Mesodermal cell (in vitro differentiated cells): ENCODE data around the gene LBHD2.

ENCODE experiments used
- H3K27ac ChIP-seq: 2 replicates; pipeline ENCODE4 v1.7.0; 2013; ENCODE audit warnings: mild to moderate bottlenecking, low read depth, low read length, moderate library complexity; ENCODE audit not compliant: severe bottlenecking
- H3K36me3 ChIP-seq: 2 replicates; pipeline ENCODE4 v1.7.1; 2013; ENCODE audit warnings: mild to moderate bottlenecking, low read length, moderate library complexity; ENCODE audit not compliant: control insufficient read depth, insufficient read depth
- H3K4me1 ChIP-seq: one replicate; pipeline ENCODE4 v1.7.1; 2013; ENCODE audit warnings: mild to moderate bottlenecking, low read length; ENCODE audit not compliant: insufficient read depth, control insufficient read depth, poor library complexity, severe bottlenecking
- H3K4me3 ChIP-seq: 2 replicates; pipeline ENCODE4 v1.7.0; 2013; ENCODE audit warnings: low read length, control low read depth, mild to moderate bottlenecking; ENCODE audit not compliant: insufficient read depth, poor library complexity, severe bottlenecking; ENCODE audit errors: extremely low read depth
- H3K9me3 ChIP-seq: 2 replicates; pipeline ENCODE4 v1.7.1; 2013; ENCODE audit warnings: mild to moderate bottlenecking, low read length, moderate library complexity; ENCODE audit not compliant: control insufficient read depth
- WGBS, 2 experiments: methylation state at CpG; one replicate each; pipeline ENCODE4 v1.1.5; 2013; ENCODE audit warnings: missing lambda C conversion rate in 2 of 2; ENCODE audit not compliant: insufficient coverage in 2 of 2; 5-methylcytosine and 5-hydroxymethylcytosine counted together

Gene LBHD2

DNA sequence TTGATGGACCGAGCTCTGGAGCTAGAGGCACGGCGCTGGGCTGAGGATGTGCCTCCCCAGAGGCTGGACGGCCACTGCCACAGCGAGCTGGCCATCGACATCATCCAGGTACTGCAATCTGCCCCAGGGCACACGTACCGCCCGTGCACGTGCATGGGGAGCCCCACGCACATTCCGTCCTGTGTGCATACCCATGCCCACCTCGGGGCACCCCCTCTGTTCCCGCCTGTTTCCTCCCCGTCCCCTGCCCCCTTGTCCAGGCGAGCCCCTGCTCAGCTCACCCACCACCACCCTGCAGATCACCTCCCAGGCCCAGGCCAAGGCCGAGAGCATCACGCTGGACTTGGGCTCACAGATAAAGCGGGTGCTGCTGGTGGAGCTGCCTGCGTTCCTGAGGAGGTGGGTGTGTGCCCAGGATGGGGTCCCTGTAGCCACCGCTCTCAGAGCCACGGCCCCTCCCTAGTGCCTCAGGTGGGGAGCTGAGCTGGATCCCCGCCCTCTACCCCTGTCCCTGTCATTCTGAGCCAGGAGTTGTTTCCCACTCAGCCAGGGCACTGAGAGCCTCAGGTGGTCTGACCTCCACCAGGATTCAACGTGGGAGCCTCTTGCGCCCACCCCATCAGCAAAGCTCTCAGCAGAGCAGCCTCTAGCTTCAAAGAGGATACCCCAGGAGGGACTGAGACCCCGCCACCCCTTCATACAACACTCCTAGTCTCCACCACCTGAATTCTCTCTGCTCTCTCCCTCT is 46.2 kb downstream of the LBHD2 start:
- H3K36me3 ChIP-seq, result peaks cover 74% of the 10 kb centered on the region
- WGBS, 2 experiments, result 92 to 93% methylated on average over 21 to 26 of the region's 26 CpGs
- H3K27ac ChIP-seq, result no peak overlapping the region
- no peak overlapping the region for H3K4me3 ChIP-seq
- H3K4me1 ChIP-seq, result peaks cover 10% of the 10 kb centered on the region
- H3K9me3 ChIP-seq, result no peaks in the 10 kb centered on the region

- no peak overlapping the region for H3K4me3 ChIP-seq
- no peaks in the 10 kb centered on the region for H3K9me3 ChIP-seq
- no peak overlapping the region for H3K27ac ChIP-seq
- 91 to 98% methylated on average over 6 to 7 of the region's 8 CpGs for WGBS, 2 experiments
- peaks cover 16% of the 10 kb centered on the region for H3K4me1 ChIP-seq
- peaks cover 75% of the 10 kb centered on the region for H3K36me3 ChIP-seq
Observed at GRCh38 chr14:103130965-103131364, 47.0 kb downstream of the LBHD2 start.

GRCh38 chr14:103131580-103131979 is 47.6 kb downstream of the LBHD2 start:
- H3K36me3 ChIP-seq, result peaks cover 72% of the 10 kb centered on the region
- no peak overlapping the region for H3K27ac ChIP-seq
- no peak overlapping the region for H3K4me3 ChIP-seq
- H3K9me3 ChIP-seq, result no peaks in the 10 kb centered on the region
- 100% methylated on average over 7 to 9 of the region's 9 CpGs for WGBS, 2 experiments
- peaks cover 16% of the 10 kb centered on the region for H3K4me1 ChIP-seq

GRCh38 chr14:103132381-103133209 is 48.6 kb downstream of the LBHD2 start:
- H3K9me3 ChIP-seq, result no peaks in the 10 kb centered on the region
- H3K36me3 ChIP-seq, result peaks cover 68% of the 10 kb centered on the region
- H3K27ac ChIP-seq, result no peak overlapping the region
- H3K4me1 ChIP-seq, result peaks cover 25% of the 10 kb centered on the region
- WGBS, 2 experiments, result 90 to 93% methylated on average over 35 to 39 of the region's 39 CpGs
- H3K4me3 ChIP-seq, result no peak overlapping the region

- H3K27ac ChIP-seq, result no peak overlapping the region
- H3K9me3 ChIP-seq, result no peaks in the 10 kb centered on the region
- 96% methylated on average over 21 to 25 of the region's 25 CpGs for whole genome bisulfite sequencing, 2 experiments
- H3K36me3 ChIP-seq, result peaks cover 64% of the 10 kb centered on the region
- H3K4me1 ChIP-seq, result peaks cover 19% of the 10 kb centered on the region
- H3K4me3 ChIP-seq, result no peak overlapping the region
Observed at GRCh38 chr14:103133210-103134140, 49.5 kb downstream of the LBHD2 start.

DNA sequence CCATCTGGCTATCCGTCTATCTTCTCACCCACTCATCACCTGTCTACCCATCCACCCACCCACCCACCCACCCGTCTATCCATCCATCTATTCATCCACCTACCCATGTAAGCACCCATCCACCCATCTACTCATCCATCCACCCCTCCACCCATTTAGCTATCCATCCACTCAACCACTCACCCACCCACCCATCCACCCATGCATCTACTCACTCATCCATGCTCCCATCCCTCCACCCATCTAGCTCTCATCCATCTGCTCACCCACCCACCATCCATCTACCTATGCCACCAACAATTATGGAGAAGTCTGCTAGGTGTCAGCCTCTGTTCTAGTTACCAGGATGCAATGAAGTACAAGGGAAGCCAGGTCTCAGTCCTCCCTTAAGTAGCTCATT is 50.4 kb downstream of the LBHD2 start:
- H3K9me3 ChIP-seq, result no peaks in the 10 kb centered on the region
- no peak overlapping the region for H3K27ac ChIP-seq
- 50% methylated on average over 2 of the region's 2 CpGs; no CpG with 5 or more reads in 1 of the 2 experiments for WGBS, 2 experiments
- peaks cover 23% of the 10 kb centered on the region for H3K4me1 ChIP-seq
- H3K36me3 ChIP-seq, result peaks cover 60% of the 10 kb centered on the region
- H3K4me3 ChIP-seq, result no peak overlapping the region

- H3K36me3 ChIP-seq, result peaks cover 57% of the 10 kb centered on the region
- H3K4me1 ChIP-seq, result peaks cover 23% of the 10 kb centered on the region
- WGBS, 2 experiments, result 90 to 92% methylated on average over 11 to 14 of the region's 14 CpGs
- no peak overlapping the region for H3K4me3 ChIP-seq
- no peak overlapping the region for H3K27ac ChIP-seq
- no peaks in the 10 kb centered on the region for H3K9me3 ChIP-seq
Observed at GRCh38 chr14:103134919-103135318, 50.9 kb downstream of the LBHD2 start.

DNA sequence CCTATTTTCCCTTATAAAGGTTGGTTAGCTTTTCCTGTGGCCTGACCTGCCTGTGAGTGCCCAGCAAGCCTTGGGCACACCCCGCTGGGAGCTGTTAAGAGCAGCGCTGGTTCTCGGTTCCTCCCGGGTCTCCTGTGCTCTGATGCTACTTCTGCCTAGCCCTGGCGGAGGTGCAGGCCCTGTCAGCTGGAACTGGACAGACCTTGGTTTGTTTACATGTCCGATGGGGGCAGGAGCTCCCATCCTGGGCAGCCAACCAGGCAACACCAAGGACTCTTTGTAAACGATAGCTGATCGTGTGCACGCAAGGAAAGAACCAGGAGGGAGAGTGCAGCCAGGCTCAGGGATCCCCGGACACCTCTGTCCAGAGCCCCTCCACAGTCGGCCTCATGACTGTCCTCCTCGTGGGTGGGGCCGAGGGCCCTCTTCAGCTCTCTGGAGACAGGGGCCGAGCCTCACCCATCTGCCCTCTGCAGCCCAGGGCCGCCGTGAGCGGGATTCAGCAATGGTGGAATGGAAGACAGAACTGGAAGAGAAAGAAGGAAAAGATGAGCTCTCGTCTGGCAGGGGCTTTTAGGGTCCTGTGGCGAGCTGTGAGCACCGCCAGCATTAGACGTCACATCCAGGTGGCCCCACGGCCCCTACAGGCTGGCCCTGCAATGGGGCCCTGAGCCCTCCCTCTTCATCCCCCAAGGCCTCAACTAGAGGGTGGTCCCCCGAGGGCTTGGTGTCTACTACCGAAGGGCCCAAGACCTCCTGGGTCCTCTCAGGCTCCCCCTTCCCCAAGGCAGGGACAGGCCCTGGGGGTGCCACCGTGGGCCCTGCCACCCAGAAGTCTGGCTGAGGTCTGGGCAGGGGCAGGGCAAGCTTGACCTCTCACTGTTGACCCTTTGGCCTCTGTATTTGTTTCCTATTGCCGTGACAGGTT is 51.6 kb downstream of the LBHD2 start:
- WGBS, 2 experiments, result 94 to 95% methylated on average over 19 to 25 of the region's 26 CpGs
- Histone ChIP-seq H3K9me3 (no peaks in the 10 kb centered on the region), H3K4me1 (peaks cover 23% of the 10 kb centered on the region), H3K4me3 (no peak overlapping the region), H3K27ac (no peak overlapping the region), H3K36me3 (peaks cover 50% of the 10 kb centered on the region)

DNA sequence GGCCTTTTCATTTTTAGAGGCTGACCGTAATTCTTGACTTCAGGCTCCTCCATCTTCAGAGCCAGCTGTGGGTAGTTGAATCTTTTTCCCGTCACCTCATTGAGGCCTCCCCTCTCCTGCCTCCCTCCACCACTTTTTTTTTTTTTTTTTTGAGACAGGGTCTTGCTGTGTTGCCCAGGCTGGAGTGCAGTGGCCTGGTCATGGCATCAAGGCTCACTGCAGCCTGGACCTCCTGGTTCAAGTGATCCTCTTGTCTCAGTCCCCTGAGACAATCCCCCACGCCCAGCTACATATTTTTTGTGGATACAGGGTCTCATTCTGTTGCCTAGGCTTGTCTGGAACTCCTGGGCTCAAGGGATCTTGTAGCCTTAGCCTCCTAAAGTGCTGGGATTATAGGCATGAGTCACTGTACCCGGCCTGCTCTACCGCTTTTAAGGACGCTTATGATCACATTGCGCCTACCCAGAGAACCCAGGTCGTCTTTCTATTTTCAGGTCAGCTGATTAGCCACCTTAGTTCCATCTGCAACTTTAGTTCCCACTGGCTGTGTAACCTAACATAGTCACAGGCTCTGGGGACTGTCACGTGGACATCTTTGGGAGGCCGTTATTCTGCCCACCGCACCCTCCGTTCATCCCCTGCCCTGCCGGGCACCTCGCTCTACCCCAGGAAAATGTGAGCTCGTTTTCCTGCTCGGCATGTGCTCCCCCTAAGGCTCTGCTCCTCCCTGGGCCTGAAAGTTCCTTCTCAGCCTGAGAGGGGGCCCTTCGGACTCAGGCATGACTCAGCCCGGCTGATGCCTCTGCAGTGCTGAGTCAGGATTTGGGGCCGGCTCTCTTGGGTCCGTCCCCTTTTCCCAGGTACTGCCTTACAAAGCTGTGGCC is 52.6 kb downstream of the LBHD2 start:
- Histone ChIP-seq H3K9me3 (no peaks in the 10 kb centered on the region), H3K27ac (peak overlapping the region; percentile 88), H3K36me3 (peaks cover 41% of the 10 kb centered on the region), H3K4me3 (no peak overlapping the region), H3K4me1 (peaks cover 23% of the 10 kb centered on the region)
- WGBS, 2 experiments, result 64 to 67% methylated on average over 18 to 20 of the region's 20 CpGs
